Measurements from ENCODE around the gene RALB. TPM values are rescaled to one million over a fixed set of nuclear protein-coding genes. Genes with fewer than 3 reads are reported as not detected.
A peak's percentile ranks its signal among the peaks of the same experiment; 100 is the strongest.

RALB gene
- polyA plus RNA-seq, 1 of the 3 experiments (the other 2 are of a cell fraction), result 37.2 TPM

GRCh38 chr2:120342446-120342845, 89.8 kb downstream of the RALB start (continued):
- TF ChIP-seq, protein P1, sequence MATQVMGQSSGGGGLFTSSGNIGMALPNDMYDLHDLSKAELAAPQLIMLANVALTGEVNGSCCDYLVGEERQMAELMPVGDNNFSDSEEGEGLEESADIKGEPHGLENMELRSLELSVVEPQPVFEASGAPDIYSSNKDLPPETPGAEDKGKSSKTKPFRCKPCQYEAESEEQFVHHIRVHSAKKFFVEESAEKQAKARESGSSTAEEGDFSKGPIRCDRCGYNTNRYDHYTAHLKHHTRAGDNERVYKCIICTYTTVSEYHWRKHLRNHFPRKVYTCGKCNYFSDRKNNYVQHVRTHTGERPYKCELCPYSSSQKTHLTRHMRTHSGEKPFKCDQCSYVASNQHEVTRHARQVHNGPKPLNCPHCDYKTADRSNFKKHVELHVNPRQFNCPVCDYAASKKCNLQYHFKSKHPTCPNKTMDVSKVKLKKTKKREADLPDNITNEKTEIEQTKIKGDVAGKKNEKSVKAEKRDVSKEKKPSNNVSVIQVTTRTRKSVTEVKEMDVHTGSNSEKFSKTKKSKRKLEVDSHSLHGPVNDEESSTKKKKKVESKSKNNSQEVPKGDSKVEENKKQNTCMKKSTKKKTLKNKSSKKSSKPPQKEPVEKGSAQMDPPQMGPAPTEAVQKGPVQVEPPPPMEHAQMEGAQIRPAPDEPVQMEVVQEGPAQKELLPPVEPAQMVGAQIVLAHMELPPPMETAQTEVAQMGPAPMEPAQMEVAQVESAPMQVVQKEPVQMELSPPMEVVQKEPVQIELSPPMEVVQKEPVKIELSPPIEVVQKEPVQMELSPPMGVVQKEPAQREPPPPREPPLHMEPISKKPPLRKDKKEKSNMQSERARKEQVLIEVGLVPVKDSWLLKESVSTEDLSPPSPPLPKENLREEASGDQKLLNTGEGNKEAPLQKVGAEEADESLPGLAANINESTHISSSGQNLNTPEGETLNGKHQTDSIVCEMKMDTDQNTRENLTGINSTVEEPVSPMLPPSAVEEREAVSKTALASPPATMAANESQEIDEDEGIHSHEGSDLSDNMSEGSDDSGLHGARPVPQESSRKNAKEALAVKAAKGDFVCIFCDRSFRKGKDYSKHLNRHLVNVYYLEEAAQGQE (IDR thresholded peaks at IDR 0.05; ENCODE audit: low read depth, low read length), result no peak
- TF ChIP-seq SMC3 (IDR thresholded peaks at IDR 0.05; ENCODE audit: low read depth, low read length) (no peak), FOXM1 (IDR thresholded peaks at IDR 0.05; ENCODE audit: low read depth) (no peak)
- TF ChIP-seq, protein P2, sequence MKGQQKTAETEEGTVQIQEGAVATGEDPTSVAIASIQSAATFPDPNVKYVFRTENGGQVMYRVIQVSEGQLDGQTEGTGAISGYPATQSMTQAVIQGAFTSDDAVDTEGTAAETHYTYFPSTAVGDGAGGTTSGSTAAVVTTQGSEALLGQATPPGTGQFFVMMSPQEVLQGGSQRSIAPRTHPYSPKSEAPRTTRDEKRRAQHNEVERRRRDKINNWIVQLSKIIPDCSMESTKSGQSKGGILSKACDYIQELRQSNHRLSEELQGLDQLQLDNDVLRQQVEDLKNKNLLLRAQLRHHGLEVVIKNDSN (IDR thresholded peaks at IDR 0.05; ENCODE audit: borderline replicate concordance, low read depth), result no peak

DNA sequence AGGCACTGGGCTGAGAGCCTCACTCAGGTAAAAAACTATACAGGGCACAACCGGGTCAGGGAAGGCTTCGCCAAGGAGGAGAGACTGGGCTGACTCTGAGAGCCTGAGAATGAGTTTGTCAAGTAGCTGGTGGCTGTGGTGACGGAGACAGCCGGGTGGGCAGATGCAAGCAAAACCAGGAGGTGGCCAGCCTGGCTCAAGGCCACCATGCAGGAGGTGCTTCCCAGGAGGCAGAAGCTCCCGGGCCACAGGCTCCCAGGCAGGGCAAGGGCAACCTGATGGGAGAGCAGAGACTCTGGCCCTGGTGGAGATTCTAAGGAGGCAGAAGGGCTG, 90.4 kb downstream of the RALB start:
- H4K20me1 ChIP-seq (ENCODE audit: insufficient read depth), result no peaks in the 10 kb centered on the region
- H3K4me2 ChIP-seq, result peak overlapping the region; percentile 58; the same call in 1 of the 2 replicates
- H3F3A ChIP-seq (replicated peaks; ENCODE audit: insufficient read depth), result no peaks in the 10 kb centered on the region
- no peak overlapping the region for H3K27ac ChIP-seq (ENCODE audit: low read depth in 2 of 2, low read length in 1 of 2)
- WGBS (ENCODE audit: low lambda C conversion rate), result 42% methylated on average over 3 of the region's 5 CpGs
- H3K79me2 ChIP-seq (ENCODE audit: insufficient read depth), result no peaks in the 10 kb centered on the region
- no peak for TF ChIP-seq EP300 (IDR thresholded peaks at IDR 0.05; ENCODE audit: borderline replicate concordance in 1 of 2, low read depth in 1 of 2, low read length in 1 of 2)
- TF ChIP-seq JUND (IDR thresholded peaks at IDR 0.05), result no peak
- no peak for TF ChIP-seq NRF1 (IDR thresholded peaks at IDR 0.05; ENCODE audit: low read depth, low read length)
- no peak for TF ChIP-seq MEF2A (IDR thresholded peaks at IDR 0.05; ENCODE audit: borderline replicate concordance, low read depth)
- no peak for TF ChIP-seq MXI1 (IDR thresholded peaks at IDR 0.05; ENCODE audit: low read depth, low read length)
- TF ChIP-seq RAD21 (IDR thresholded peaks at IDR 0.05; ENCODE audit: low read length), result no peak
- no peak for TF ChIP-seq ELF1 (IDR thresholded peaks at IDR 0.05)
- no peak for TF ChIP-seq CHD2 (IDR thresholded peaks at IDR 0.05; ENCODE audit: low read length, partially characterized antibody)
- H3K9me2 ChIP-seq, result no peaks in the 10 kb centered on the region
- ChIA-PET POLR2A (interaction anchor here (0.9 kb wide), 1 partner anchor 334 kb away, joined by 3 read pairs; no protein-coding TSS in a partner anchor), CTCF (interaction anchor here (0.7 to 6.2 kb wide), 55 partner anchors 9 to 1013 kb away, joined by 3 to 167 read pairs (median 4); no protein-coding TSS in a partner anchor)
- H2AFZ ChIP-seq (ENCODE audit: low read depth), result 0 out of 2 replicates have a peak overlapping the region, but pooled peaks have one; percentile 46
- H3K27me3 ChIP-seq (ENCODE audit: insufficient read depth), result peaks cover 69% of the 10 kb centered on the region
- no peaks in the 10 kb centered on the region for H3K36me3 ChIP-seq (replicated peaks in 1 of 2; ENCODE audit: control insufficient read depth in 1 of 2, insufficient read depth in 2 of 2, low read length in 1 of 2)
- H3K9ac ChIP-seq, result no peak overlapping the region
- peaks cover 0 to 14% of the 10 kb centered on the region in 2 experiments; a peak in 1 of 4 replicates for H3K4me1 ChIP-seq (ENCODE audit: control insufficient read depth in 1 of 2, insufficient read depth in 2 of 2, low read depth in 1 of 2, low read length in 1 of 2)
- H3K9me3 ChIP-seq, result no peaks in the 10 kb centered on the region
- no peak for DNase-seq
- peak overlapping the region in 1 of 2 experiments; percentile 46; a peak in 1 of 4 replicates for H3K4me3 ChIP-seq (ENCODE audit: low read depth in 2 of 2, low read length in 1 of 2)

Data from SK-N-SH (cell line).